Right atrium auricular region (tissue), 2 donors: ENCODE data around the gene SGO1. TPM values are rescaled to one million over a fixed set of nuclear protein-coding genes. Genes with fewer than 3 reads are reported as not detected.

Source experiments
- DNase-seq: peaks from one replicate; pipeline ENCODE4 v3.0.0-alpha.2; 2019; ENCODE audit warnings: low spot score
- H3K27ac ChIP-seq, 2 donors: fragments of 200-600 bp; sonication (generic); 1 replicate in 1 of 2; 2 replicates in 1 of 2; pipeline ENCODE4 v1.5.1; 2016 to 2019
- H3K27me3 ChIP-seq, 2 donors: fragments of 200-600 bp; sonication (generic); one replicate each; pipeline versions ENCODE4 v1.5.1 to v1.6.0; 2017 to 2019
- H3K36me3 ChIP-seq: fragments of 200-600 bp; sonication (generic); one replicate; pipeline ENCODE4 v1.5.1; 2016
- H3K4me1 ChIP-seq, 2 donors: fragments of 200-600 bp; sonication (generic); one replicate each; pipeline versions ENCODE4 v1.5.1 to v1.6.0; 2017 to 2019
- H3K4me3 ChIP-seq, 2 donors: fragments of 200-600 bp; sonication (generic); 1 replicate in 1 of 2; 2 replicates in 1 of 2; pipeline ENCODE4 v1.5.1; 2017 to 2019; ENCODE audit warnings: mild to moderate bottlenecking in 1 of 2, moderate library complexity in 1 of 2
- H3K9me3 ChIP-seq, 2 donors: fragments of 200-600 bp; sonication (generic); one replicate each; pipeline ENCODE4 v1.5.1; 2019
- CTCF ChIP-seq, 2 donors: fragments of 200-600 bp; sonication (generic); IDR thresholded peaks; one replicate each; pipeline ENCODE4 v1.5.1; 2019; ENCODE audit warnings: antibody characterized with exemption in 2 of 2
- total RNA-seq, 2 donors: library from RNA; depleted of rRNA; stranded (reverse); fragments of >200 nt; gene quantifications; one replicate each; pipeline ENCODE4 v1.1.0, GENCODE V29; 2016

The SGO1 gene
- total RNA-seq, 2 donors from 2014 or later: 0.63 TPM; not detected in 1

- Histone ChIP-seq H3K27me3 (no peaks in the 10 kb centered on the region), H3K27ac (no peak overlapping the region), H3K4me3 (no peak overlapping the region), H3K4me1 (no peaks in the 10 kb centered on the region), H3K36me3 (no peaks in the 10 kb centered on the region), H3K9me3 (no peaks in the 10 kb centered on the region)
- no peak for TF ChIP-seq CTCF (IDR thresholded peaks at IDR 0.05)
- DNase-seq: no peak
Observed at GRCh38 chr3:20173844-20174410, 12.1 kb downstream of the SGO1 start.

- Histone ChIP-seq H3K9me3 (no peaks in the 10 kb centered on the region), H3K36me3 (no peaks in the 10 kb centered on the region), H3K4me3 (no peak overlapping the region), H3K4me1 (no peaks in the 10 kb centered on the region), H3K27me3 (no peaks in the 10 kb centered on the region), H3K27ac (no peak overlapping the region)
- TF ChIP-seq CTCF (IDR thresholded peaks at IDR 0.05): no peak
- DNase-seq: no peak
Observed at GRCh38 chr3:20161714-20162113, 24.3 kb downstream of the SGO1 start.

GRCh38 chr3:20160230-20160629, 25.8 kb downstream of the SGO1 start:
- H3K27ac ChIP-seq: no peak overlapping the region
- no peaks in the 10 kb centered on the region for H3K4me1 ChIP-seq
- DNase-seq: no peak
- H3K4me3 ChIP-seq: no peak overlapping the region
- no peaks in the 10 kb centered on the region for H3K36me3 ChIP-seq
- no peaks in the 10 kb centered on the region for H3K9me3 ChIP-seq
- no peaks in the 10 kb centered on the region for H3K27me3 ChIP-seq
- TF ChIP-seq CTCF (IDR thresholded peaks at IDR 0.05): no peak

GRCh38 chr3:20154928-20155327, 31.1 kb downstream of the SGO1 start:
- no peak for TF ChIP-seq CTCF (IDR thresholded peaks at IDR 0.05)

GRCh38 chr3:20154078-20154477, 31.9 kb downstream of the SGO1 start:
- H3K36me3 ChIP-seq: peaks cover 12% of the 10 kb centered on the region
- H3K27ac ChIP-seq: no peak overlapping the region
- no peak for DNase-seq
- H3K4me3 ChIP-seq: no peak overlapping the region
- H3K27me3 ChIP-seq: no peaks in the 10 kb centered on the region
- H3K4me1 ChIP-seq: no peaks in the 10 kb centered on the region
- no peak for TF ChIP-seq CTCF (IDR thresholded peaks at IDR 0.05)
- H3K9me3 ChIP-seq: no peaks in the 10 kb centered on the region

More at GRCh38 chr3:20154928-20155327, 31.1 kb downstream of the SGO1 start:
- H3K27me3 ChIP-seq: no peaks in the 10 kb centered on the region
- peaks cover 12% of the 10 kb centered on the region for H3K36me3 ChIP-seq
- no peaks in the 10 kb centered on the region for H3K4me1 ChIP-seq
- DNase-seq: no peak
- H3K27ac ChIP-seq: no peak overlapping the region
- no peak overlapping the region for H3K4me3 ChIP-seq
- H3K9me3 ChIP-seq: no peaks in the 10 kb centered on the region

GRCh38 chr3:20148466-20148865, 37.5 kb downstream of the SGO1 start:
- Histone ChIP-seq H3K36me3 (peaks cover 15% of the 10 kb centered on the region), H3K4me3 (no peak overlapping the region), H3K27me3 (no peaks in the 10 kb centered on the region), H3K27ac (no peak overlapping the region), H3K9me3 (no peaks in the 10 kb centered on the region), H3K4me1 (no peaks in the 10 kb centered on the region)
- no peak for TF ChIP-seq CTCF (IDR thresholded peaks at IDR 0.05)
- DNase-seq: no peak
